NCI-H1092 treated with DMSO at 0.1 percent for 48 hours (cell line): ENCODE data around the gene MTOR.
"Not testable (repeated sequence)": the region's sequence is repeated elsewhere in the genome, so short reads cannot be mapped to it uniquely, and the experiment has no call there.

Experiments used
- DNase-seq: peaks from one replicate; lab custom pipeline; 2025; lab: John Stamatoyannopoulos, UW

MTOR gene

GRCh38 chr1:11262171-11263049, at the start of gene MTOR:
Gene MTOR (minus strand): TSS chr1:11262551. CDS start chr1:11259409, 3,142 bp downstream.
- DNase-seq: peak; percentile 100

GRCh38 chr1:11309385-11309784, 47.0 kb upstream of the MTOR start:
- no peak for DNase-seq

- no peak for DNase-seq
Observed at GRCh38 chr1:11308699-11309224, 46.4 kb upstream of the MTOR start.

GRCh38 chr1:11307852-11308251, 45.5 kb upstream of the MTOR start:
- no peak for DNase-seq

- not testable (repeated sequence) for DNase-seq
Observed at GRCh38 chr1:11305516-11305915, 43.2 kb upstream of the MTOR start.

- DNase-seq: no peak
Observed at GRCh38 chr1:11302366-11302765, 40.0 kb upstream of the MTOR start.

- no peak for DNase-seq
Observed at GRCh38 chr1:11301601-11302000, 39.2 kb upstream of the MTOR start.

GRCh38 chr1:11299225-11299574, 36.8 kb upstream of the MTOR start:
- no peak for DNase-seq

GRCh38 chr1:11298390-11299224, 36.3 kb upstream of the MTOR start:
- no peak for DNase-seq

GRCh38 chr1:11297774-11298173, 35.4 kb upstream of the MTOR start:
- not testable (repeated sequence) for DNase-seq

- DNase-seq: no peak
Observed at GRCh38 chr1:11295905-11296304, 33.6 kb upstream of the MTOR start.

GRCh38 chr1:11294951-11295350, 32.6 kb upstream of the MTOR start:
- DNase-seq: no peak

GRCh38 chr1:11293856-11294255, 31.5 kb upstream of the MTOR start:
- DNase-seq: no peak

- no peak for DNase-seq
Observed at GRCh38 chr1:11291049-11291448, 28.7 kb upstream of the MTOR start.

- DNase-seq: no peak
Observed at GRCh38 chr1:11289064-11289463, 26.7 kb upstream of the MTOR start.

GRCh38 chr1:11286735-11287410, 24.5 kb upstream of the MTOR start:
- no peak for DNase-seq

GRCh38 chr1:11285883-11286734, 23.8 kb upstream of the MTOR start:
- DNase-seq: peak; percentile 29

GRCh38 chr1:11284784-11285183, 22.4 kb upstream of the MTOR start:
- DNase-seq: no peak

GRCh38 chr1:11283151-11283550, 20.8 kb upstream of the MTOR start:
- no peak for DNase-seq

GRCh38 chr1:11281518-11282331, 19.4 kb upstream of the MTOR start:
- DNase-seq: no peak
